B cell (primary cell): ENCODE measurements around the gene C8A. TPM values are rescaled to one million over a fixed set of nuclear protein-coding genes. Genes with fewer than 3 reads are reported as not detected.

Experiments used
- ATAC-seq: fragments of 200-7000 bp; cut with Tn5 transposase; one replicate; pipeline ENCODE4 v1.10.0; 2021; ENCODE audit warnings: low read depth, mild to moderate bottlenecking, moderate number of reproducible peaks, moderate library complexity
- CTCF ChIA-PET: fragments of 350-600 bp; sonication (Branson Sonifier 250); formaldehyde crosslinking; loops from one replicate; lab custom pipeline; 2021; ENCODE audit warnings: antibody characterized with exemption, inconsistent platforms; lab: Charles Lee
- POLR2A ChIA-PET: fragments of 350-600 bp; sonication (Branson Sonifier 250); formaldehyde crosslinking; loops from one replicate; lab custom pipeline; 2021; ENCODE audit warnings: antibody characterized with exemption; lab: Charles Lee
- DNase-seq: peaks from one replicate; pipeline ENCODE4 v3.0.0; 2013
- H2AFZ ChIP-seq: 2 replicates; pipeline ENCODE4 v1.6.1; 2012; ENCODE audit warnings: mild to moderate bottlenecking, low read depth, low read length; ENCODE audit not compliant: insufficient read depth, poor library complexity, severe bottlenecking
- H3K27ac ChIP-seq, 2 donors: 1 replicate in 1 of 2; 2 replicates in 1 of 2; pipeline ENCODE4 v1.5.1; 2012 to 2013; ENCODE audit warnings: low read length in 2 of 2, mild to moderate bottlenecking in 2 of 2, moderate library complexity in 1 of 2
- H3K27me3 ChIP-seq, 4 experiments: fragments of 200-600 bp in 1 of 4; sonication (generic) in 1 of 4; replicated peaks in 1 of 4; 1 replicate in 2 of 4; 2 replicates in 2 of 4; pipeline versions ENCODE4 v1.6.1 to v1.7.0; 2013 to 2016; ENCODE audit warnings: low read length in 3 of 4, mild to moderate bottlenecking in 2 of 4, mixed read lengths in 1 of 4, moderate library complexity in 1 of 4; ENCODE audit not compliant: insufficient read depth in 4 of 4, control insufficient read depth in 3 of 4; ENCODE audit errors: control extremely low read depth in 1 of 4
- H3K36me3 ChIP-seq, 2 experiments: replicated peaks in 1 of 2; 1 replicate in 1 of 2; 2 replicates in 1 of 2; pipeline versions ENCODE4 v1.6.1 to v1.7.1; 2013; ENCODE audit warnings: low read length in 1 of 2; ENCODE audit not compliant: insufficient read depth in 2 of 2, control insufficient read depth in 1 of 2; ENCODE audit errors: control extremely low read depth in 1 of 2, extremely low read depth in 1 of 2
- H3K4me1 ChIP-seq, 2 donors: fragments of 200-600 bp in 1 of 2; sonication (generic) in 1 of 2; 1 replicate in 1 of 2; 2 replicates in 1 of 2; pipeline versions ENCODE4 v1.5.1 to v1.6.1; 2013 to 2017; ENCODE audit warnings: low read length in 2 of 2; ENCODE audit not compliant: control insufficient read depth in 2 of 2, insufficient read depth in 2 of 2
- H3K4me2 ChIP-seq: replicated peaks from 2 replicates; pipeline ENCODE3; 2012; ENCODE audit warnings: mild to moderate bottlenecking, low read depth, low read length; ENCODE audit not compliant: poor library complexity, severe bottlenecking
- H3K4me3 ChIP-seq, 5 experiments: fragments of 200-600 bp in 1 of 5; sonication (generic) in 1 of 5; 1 replicate in 3 of 5; 2 replicates in 2 of 5; pipeline versions ENCODE4 v1.5.1 to v1.7.0; 2011 to 2016; ENCODE audit warnings: low read length in 4 of 5, mild to moderate bottlenecking in 4 of 5, low read depth in 2 of 5, control low read depth in 1 of 5, moderate library complexity in 1 of 5; ENCODE audit not compliant: insufficient read depth in 1 of 5; ENCODE audit errors: control extremely low read depth in 1 of 5, extremely low read depth in 1 of 5
- H3K79me2 ChIP-seq: fragments of 200-600 bp; sonication (generic); one replicate; pipeline ENCODE4 v1.6.0; 2016; ENCODE audit warnings: low read length; ENCODE audit not compliant: control insufficient read depth, insufficient read depth
- H3K9ac ChIP-seq: fragments of 200-600 bp; sonication (generic); 2 replicates; pipeline ENCODE4 v1.6.1; 2017; ENCODE audit warnings: mild to moderate bottlenecking, low read length, moderate library complexity
- H3K9me3 ChIP-seq, 3 donors: one replicate each; pipeline versions ENCODE4 v1.6.1 to v1.7.1; 2013; ENCODE audit warnings: low read length in 2 of 3; ENCODE audit not compliant: control insufficient read depth in 2 of 3, insufficient read depth in 1 of 3; ENCODE audit errors: control extremely low read depth in 1 of 3
- H4K20me1 ChIP-seq: 2 replicates; pipeline ENCODE4 v1.6.0; 2012; ENCODE audit warnings: mild to moderate bottlenecking, low read length; ENCODE audit not compliant: insufficient read depth, control insufficient read depth, poor library complexity, severe bottlenecking
- H3K27ac Mint-ChIP-seq: one replicate; pipeline ENCODE4 v1.8.0; 2021; ENCODE audit warnings: mixed read lengths
- H3K27me3 Mint-ChIP-seq: one replicate; pipeline ENCODE4 v1.8.0; 2021; ENCODE audit warnings: mixed read lengths
- H3K4me1 Mint-ChIP-seq: one replicate; pipeline ENCODE4 v1.8.0; 2021; ENCODE audit warnings: mixed read lengths
- H3K4me3 Mint-ChIP-seq: one replicate; pipeline ENCODE4 v1.8.0; 2021; ENCODE audit warnings: mixed read lengths
- H3K9me3 Mint-ChIP-seq: one replicate; pipeline ENCODE4 v1.8.0; 2022; ENCODE audit warnings: mixed read lengths; ENCODE audit not compliant: insufficient read depth
- EZH2 ChIP-seq: IDR thresholded peaks from 2 replicates; pipeline ENCODE4 v1.6.1; 2012; ENCODE audit warnings: borderline replicate concordance, low read depth, mild to moderate bottlenecking, moderate library complexity, low read length; ENCODE audit not compliant: insufficient read depth, poor library complexity, severe bottlenecking
- WGBS: methylation state at CpG from one replicate; pipeline ENCODE4 v1.1.5; 2013; ENCODE audit warnings: missing lambda C conversion rate; ENCODE audit not compliant: insufficient coverage; 5-methylcytosine and 5-hydroxymethylcytosine counted together
- intact Hi-C: fragments of 100-400 bp; cut with micrococcal nuclease; formaldehyde crosslinking; loops from one replicate; pipeline ENCODE4 v1.10.0; 2022
- polyA plus RNA-seq: library from polyadenylated mRNA; depleted of rRNA; stranded (reverse); fragments of >200 nt; gene quantifications from 2 replicates; pipeline ENCODE4 v1.2.3, GENCODE V29; 2012
- total RNA-seq, 2 donors: library from RNA; stranded (reverse); fragments of 120-200 nt in 1 of 2; gene quantifications; 1 replicate in 1 of 2; 2 replicates in 1 of 2; pipeline versions ENCODE4 v1.2.3 to v1.2.4, GENCODE V29; 2013 to 2022
- TF ChIP-seq, protein P1 (sequence below): fragments of 200-600 bp; IDR thresholded peaks from one replicate; pipeline ENCODE4 v1.8.0; 2022; ENCODE audit warnings: antibody characterized with exemption, mild to moderate bottlenecking

Gene C8A
- total and polyA plus RNA-seq, 2 donors (not counting 1 experiment from before 2014, with no cell fraction given): not detected

DNA sequence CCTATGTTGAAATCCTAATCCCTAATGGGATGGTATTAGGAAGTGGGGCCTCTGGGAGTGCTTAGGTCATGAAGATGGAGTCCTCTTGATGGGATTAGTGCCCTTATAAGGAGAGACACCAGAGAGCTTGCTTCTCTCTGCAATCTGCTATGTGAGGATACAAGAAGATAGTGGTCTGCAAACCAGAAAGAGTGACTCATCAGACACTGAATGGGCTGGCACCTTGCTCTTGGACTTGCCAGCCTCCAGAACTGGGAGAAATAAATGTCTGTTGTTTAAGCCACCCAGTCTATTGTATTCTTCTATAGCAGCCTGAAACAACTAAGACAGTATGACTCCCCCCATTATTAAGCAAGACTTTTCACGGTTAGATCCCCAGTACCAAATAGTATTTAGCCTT lies 67.9 kb downstream of the C8A start:
- Histone ChIP-seq H3K27me3 (peaks cover 0 to 3% (median 0%) of the 10 kb centered on the region in 4 experiments), H3K9me3 (no peaks in the 10 kb centered on the region), H4K20me1 (no peaks in the 10 kb centered on the region), H3K36me3 (no peaks in the 10 kb centered on the region), H3K27ac (no peak overlapping the region), H3K9ac (no peak overlapping the region), H2AFZ (no peak overlapping the region), H3K79me2 (no peaks in the 10 kb centered on the region), H3K4me1 (no peaks in the 10 kb centered on the region), H3K4me2 (no peak overlapping the region), H3K4me3 (no peak overlapping the region)
- H3K4me1 Mint-ChIP-seq: no peaks in the 10 kb centered on the region
- ChIA-PET CTCF (no interaction called here), POLR2A (no interaction called here)
- no CpG with 5 or more reads among the region's 1 CpG for WGBS
- DNase-seq (no peak), ATAC-seq (no peak)
- H3K27me3 Mint-ChIP-seq: peaks cover 5% of the 10 kb centered on the region
- TF ChIP-seq, protein P1, sequence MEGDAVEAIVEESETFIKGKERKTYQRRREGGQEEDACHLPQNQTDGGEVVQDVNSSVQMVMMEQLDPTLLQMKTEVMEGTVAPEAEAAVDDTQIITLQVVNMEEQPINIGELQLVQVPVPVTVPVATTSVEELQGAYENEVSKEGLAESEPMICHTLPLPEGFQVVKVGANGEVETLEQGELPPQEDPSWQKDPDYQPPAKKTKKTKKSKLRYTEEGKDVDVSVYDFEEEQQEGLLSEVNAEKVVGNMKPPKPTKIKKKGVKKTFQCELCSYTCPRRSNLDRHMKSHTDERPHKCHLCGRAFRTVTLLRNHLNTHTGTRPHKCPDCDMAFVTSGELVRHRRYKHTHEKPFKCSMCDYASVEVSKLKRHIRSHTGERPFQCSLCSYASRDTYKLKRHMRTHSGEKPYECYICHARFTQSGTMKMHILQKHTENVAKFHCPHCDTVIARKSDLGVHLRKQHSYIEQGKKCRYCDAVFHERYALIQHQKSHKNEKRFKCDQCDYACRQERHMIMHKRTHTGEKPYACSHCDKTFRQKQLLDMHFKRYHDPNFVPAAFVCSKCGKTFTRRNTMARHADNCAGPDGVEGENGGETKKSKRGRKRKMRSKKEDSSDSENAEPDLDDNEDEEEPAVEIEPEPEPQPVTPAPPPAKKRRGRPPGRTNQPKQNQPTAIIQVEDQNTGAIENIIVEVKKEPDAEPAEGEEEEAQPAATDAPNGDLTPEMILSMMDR: no peak
- no peak for TF ChIP-seq EZH2
- no peaks in the 10 kb centered on the region for H3K9me3 Mint-ChIP-seq
- intact Hi-C loops: no loop called here
- H3K4me3 Mint-ChIP-seq: no peak overlapping the region
- no peak overlapping the region for H3K27ac Mint-ChIP-seq

DNA sequence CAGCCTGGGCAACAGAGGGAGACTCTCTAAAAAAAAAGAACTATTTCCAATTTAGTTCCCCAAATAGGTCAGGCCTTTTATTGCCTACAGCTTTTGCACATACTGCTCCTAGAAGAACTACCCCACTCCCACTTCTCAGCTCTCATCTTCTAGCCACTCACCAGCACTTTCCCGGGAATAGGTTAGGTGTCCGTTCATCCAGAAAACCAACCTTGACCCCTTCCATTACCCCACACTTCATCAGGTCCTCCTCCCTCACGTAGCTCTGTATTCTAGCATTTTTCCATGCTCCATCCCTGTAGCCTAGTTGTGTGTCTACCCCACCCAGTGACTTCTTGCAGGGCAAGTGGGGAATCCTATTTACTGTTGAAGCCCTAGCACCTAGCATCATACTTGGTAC lies 68.6 kb downstream of the C8A start:
- Histone ChIP-seq H3K4me1 (no peaks in the 10 kb centered on the region), H3K4me2 (no peak overlapping the region), H2AFZ (no peak overlapping the region), H3K27me3 (peaks cover 0 to 3% (median 0%) of the 10 kb centered on the region in 4 experiments), H4K20me1 (no peaks in the 10 kb centered on the region), H3K79me2 (no peaks in the 10 kb centered on the region), H3K36me3 (no peaks in the 10 kb centered on the region), H3K4me3 (no peak overlapping the region), H3K27ac (no peak overlapping the region), H3K9ac (no peak overlapping the region), H3K9me3 (no peaks in the 10 kb centered on the region)
- POLR2A ChIA-PET: no interaction called here
- CTCF ChIA-PET: interaction anchor here (0.6 kb wide), 1 partner anchor 64 kb away, joined by 3 read pairs; no protein-coding TSS in a partner anchor
- 65% methylated on average over 3 of the region's 3 CpGs for WGBS
- Mint-ChIP-seq H3K4me3 (no peak overlapping the region), H3K27ac (no peak overlapping the region), H3K9me3 (no peaks in the 10 kb centered on the region), H3K4me1 (no peaks in the 10 kb centered on the region), H3K27me3 (peaks cover 5% of the 10 kb centered on the region)
- no peak for ATAC-seq
- TF ChIP-seq, protein P1: no peak
- TF ChIP-seq EZH2: no peak
- intact Hi-C loops: no loop called here
- no peak for DNase-seq
